Endothelial cell of umbilical vein (primary cell): ENCODE measurements around the gene IL33.

Experiments
- EZH2 ChIP-seq: IDR thresholded peaks from 2 replicates; pipeline ENCODE4 v1.6.1; 2012; ENCODE audit warnings: borderline replicate concordance, low read depth, mild to moderate bottlenecking, moderate library complexity, low read length, inconsistent platforms; ENCODE audit not compliant: severe bottlenecking
- POLR2A ChIP-seq: IDR thresholded peaks from 2 replicates; pipeline ENCODE4 v1.6.1; 2012; ENCODE audit warnings: low read depth, mild to moderate bottlenecking, control low read depth, low read length
- POLR2AphosphoS5 ChIP-seq: IDR thresholded peaks from 2 replicates; pipeline ENCODE4 v1.6.1; 2012; ENCODE audit warnings: low read depth, mild to moderate bottlenecking, control low read depth, low read length, moderate library complexity; ENCODE audit not compliant: insufficient read depth
- TF ChIP-seq, protein P1 (sequence below), 2 donors: IDR thresholded peaks; 1 replicate in 1 of 2; 2 replicates in 1 of 2; pipeline ENCODE4 v1.5.1; 2011; ENCODE audit warnings: low read length in 2 of 2, mild to moderate bottlenecking in 2 of 2, moderate library complexity in 2 of 2, control low read depth in 1 of 2, inconsistent platforms in 1 of 2, low read depth in 1 of 2; ENCODE audit not compliant: insufficient read depth in 1 of 2; ENCODE audit errors: extremely low read depth in 1 of 2
- TF ChIP-seq, protein P2 (sequence below): IDR thresholded peaks from 2 replicates; pipeline ENCODE4 v1.6.1; 2011; ENCODE audit not compliant: insufficient read depth, insufficient read length

GRCh38 chr9:6216951-6217350 is 1.3 kb downstream of the IL33 start:
- TF ChIP-seq, protein P1, sequence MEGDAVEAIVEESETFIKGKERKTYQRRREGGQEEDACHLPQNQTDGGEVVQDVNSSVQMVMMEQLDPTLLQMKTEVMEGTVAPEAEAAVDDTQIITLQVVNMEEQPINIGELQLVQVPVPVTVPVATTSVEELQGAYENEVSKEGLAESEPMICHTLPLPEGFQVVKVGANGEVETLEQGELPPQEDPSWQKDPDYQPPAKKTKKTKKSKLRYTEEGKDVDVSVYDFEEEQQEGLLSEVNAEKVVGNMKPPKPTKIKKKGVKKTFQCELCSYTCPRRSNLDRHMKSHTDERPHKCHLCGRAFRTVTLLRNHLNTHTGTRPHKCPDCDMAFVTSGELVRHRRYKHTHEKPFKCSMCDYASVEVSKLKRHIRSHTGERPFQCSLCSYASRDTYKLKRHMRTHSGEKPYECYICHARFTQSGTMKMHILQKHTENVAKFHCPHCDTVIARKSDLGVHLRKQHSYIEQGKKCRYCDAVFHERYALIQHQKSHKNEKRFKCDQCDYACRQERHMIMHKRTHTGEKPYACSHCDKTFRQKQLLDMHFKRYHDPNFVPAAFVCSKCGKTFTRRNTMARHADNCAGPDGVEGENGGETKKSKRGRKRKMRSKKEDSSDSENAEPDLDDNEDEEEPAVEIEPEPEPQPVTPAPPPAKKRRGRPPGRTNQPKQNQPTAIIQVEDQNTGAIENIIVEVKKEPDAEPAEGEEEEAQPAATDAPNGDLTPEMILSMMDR (IDR thresholded peaks at IDR 0.05; ENCODE audit: extremely low read depth in 1 of 2, insufficient read depth in 1 of 2, low read depth in 1 of 2, low read length in 2 of 2) = no peak
- TF ChIP-seq EZH2 (no peak), POLR2A (no peak), POLR2AphosphoS5 (no peak)
- TF ChIP-seq, protein P2, sequence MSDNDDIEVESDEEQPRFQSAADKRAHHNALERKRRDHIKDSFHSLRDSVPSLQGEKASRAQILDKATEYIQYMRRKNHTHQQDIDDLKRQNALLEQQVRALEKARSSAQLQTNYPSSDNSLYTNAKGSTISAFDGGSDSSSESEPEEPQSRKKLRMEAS = no peak
